ENCODE measurements around the gene PPP1R16B.
"Not testable (repeated sequence)": the region's sequence is repeated elsewhere in the genome, so short reads cannot be mapped to it uniquely, and the experiment has no call there.

PPP1R16B gene

DNA sequence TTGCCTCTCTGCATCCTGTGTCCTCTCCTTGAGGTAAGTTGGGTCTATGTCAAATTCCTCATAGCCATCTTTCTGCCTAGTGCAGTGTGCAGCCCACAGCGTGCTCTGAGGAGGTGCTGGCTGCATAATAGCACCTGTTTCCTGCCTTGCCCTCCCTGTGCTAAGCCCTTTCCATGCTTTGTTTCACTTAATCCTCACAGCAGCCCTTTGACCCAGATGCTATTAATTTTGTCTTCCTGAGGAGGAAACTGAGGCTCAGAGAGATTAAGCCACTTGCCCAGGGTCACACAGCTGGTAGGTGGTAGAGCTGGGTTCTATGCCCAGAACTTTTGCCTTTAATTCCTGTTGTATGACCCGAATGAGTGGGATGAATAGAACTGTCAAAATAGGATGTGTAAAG, 134.2 kb downstream of the PPP1R16B start:
- no peak for DNase-seq

GRCh38 chr20:38940644-38941043, 135.1 kb downstream of the PPP1R16B start:
- DNase-seq, result no peak

DNA sequence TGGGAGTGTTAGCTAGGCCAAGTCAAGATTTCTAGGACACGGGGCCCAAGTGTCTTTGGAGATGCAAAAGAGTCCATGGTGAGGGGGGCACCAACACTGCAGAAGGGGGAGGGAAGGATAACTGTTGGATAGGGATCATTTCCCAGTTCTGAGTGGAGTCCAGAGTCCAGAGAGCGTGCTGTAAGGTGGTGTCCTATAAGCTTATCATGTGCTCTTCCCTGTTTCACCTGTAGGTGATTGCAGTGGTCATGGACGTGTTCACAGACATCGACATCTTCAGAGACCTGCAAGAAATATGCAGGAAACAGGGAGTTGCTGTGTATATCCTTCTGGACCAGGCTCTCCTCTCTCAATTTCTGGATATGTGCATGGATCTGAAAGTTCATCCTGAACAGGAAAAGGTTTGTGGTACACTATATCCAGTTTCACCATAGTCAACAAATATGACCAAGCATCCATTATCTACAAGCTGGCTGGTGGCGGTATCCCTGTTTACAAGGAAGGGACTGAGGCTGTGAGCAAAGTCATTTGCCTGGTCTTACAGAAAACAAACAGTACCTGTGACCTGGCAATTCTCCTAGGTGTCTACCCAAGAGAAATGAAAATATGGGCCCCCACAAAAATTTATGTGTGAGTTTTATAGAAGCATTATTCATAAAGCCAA, 136.4 kb downstream of the PPP1R16B start:
- no peak for DNase-seq

DNA sequence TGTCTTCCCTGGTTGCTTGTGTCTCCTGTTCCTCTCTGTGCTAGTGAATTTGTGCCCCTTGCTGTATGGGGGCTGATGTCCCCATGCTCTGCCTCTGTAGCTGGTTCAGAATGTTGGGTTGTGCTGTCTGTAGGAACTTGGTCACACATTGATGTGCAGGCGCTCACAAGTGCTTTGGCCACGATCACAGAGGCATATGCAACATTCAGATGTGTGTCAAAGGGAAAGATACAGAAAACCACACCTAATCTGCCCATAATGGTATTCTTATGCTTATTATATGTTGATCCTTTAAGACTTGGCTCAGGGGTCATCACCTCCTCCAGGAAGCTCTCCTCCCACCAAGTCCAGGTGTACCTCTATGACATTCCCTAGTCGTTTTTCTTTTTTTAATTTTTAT, 139.5 kb downstream of the PPP1R16B start:
- DNase-seq, result no peak

GRCh38 chr20:38946836-38947235, 141.3 kb downstream of the PPP1R16B start:
- DNase-seq, result no peak

DNA sequence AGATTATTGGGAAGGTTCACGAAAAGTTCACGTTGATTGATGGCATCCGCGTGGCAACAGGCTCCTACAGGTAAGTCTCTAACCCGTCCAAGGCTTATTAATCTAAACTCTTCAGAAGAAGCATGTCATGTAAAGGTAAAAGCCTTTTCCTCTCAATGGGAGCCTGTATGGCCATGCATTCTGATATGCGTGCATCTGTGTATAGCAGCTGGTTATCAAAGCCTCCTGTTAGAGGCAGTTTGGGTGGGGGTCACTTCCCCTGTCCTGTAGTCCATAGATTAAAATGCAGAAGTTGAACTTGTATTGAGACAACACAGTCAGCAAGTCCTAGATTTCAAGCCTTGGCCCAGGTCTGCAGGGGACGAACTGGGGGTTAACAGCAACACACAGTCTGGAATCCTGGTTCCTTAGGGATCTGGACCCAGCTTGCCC, 142.4 kb downstream of the PPP1R16B start:
- no peak for DNase-seq

GRCh38 chr20:38950254-38950653, 144.8 kb downstream of the PPP1R16B start:
- no peak for DNase-seq

- DNase-seq, result no peak
Observed at GRCh38 chr20:38951611-38952010, 146.1 kb downstream of the PPP1R16B start.

DNA sequence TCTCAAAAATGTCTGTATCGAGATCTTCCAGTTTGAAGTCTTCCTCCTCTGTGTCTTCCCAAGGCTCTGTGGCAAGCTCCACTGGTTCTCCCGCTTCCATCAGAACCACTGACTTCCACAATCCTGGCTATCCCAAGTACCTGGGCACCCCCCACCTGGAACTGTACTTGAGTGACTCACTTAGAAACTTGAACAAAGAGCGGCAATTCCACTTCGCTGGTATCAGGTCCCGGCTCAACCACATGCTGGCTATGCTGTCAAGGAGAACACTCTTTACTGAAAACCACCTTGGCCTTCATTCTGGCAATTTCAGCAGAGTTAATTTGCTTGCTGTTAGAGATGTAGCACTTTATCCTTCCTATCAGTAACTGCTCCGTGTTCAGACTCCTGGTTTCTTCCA, 146.7 kb downstream of the PPP1R16B start:
- no peak for DNase-seq

DNA sequence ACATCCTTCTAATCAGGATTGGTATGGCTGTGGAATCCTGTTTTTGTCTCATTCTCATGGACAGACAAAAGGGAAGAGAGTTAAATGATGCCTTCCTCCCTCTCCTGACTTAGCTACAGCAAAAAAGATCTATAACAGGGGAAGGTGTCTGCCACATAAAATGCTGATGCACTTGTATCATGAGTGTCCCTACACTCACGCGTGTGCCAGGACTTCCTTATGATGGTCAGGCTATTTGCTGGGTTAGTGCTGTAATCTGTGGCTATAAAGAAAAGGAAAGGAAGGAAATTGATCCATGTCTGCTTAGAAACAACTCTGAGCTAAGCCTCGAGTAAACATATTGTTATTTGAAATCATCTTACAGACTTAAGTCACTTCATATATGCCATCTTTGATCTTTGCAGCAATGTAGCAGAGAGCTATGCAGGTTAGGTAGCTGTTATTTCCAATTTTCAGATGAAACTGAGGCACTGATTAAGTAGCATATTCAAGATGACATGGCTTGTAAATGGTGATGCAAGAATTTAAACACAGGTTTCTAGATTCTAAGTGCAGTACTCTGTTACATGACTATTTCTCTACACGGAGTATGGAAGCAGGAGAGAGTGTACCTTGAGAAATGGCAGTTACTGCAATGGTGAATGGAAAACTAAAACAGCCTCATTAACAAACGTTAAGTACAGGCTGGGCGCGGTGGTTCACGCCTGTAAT, 148.3 kb downstream of the PPP1R16B start:
- no peak for DNase-seq

GRCh38 chr20:38957235-38957876, 151.9 kb downstream of the PPP1R16B start:
- no peak for DNase-seq

DNA sequence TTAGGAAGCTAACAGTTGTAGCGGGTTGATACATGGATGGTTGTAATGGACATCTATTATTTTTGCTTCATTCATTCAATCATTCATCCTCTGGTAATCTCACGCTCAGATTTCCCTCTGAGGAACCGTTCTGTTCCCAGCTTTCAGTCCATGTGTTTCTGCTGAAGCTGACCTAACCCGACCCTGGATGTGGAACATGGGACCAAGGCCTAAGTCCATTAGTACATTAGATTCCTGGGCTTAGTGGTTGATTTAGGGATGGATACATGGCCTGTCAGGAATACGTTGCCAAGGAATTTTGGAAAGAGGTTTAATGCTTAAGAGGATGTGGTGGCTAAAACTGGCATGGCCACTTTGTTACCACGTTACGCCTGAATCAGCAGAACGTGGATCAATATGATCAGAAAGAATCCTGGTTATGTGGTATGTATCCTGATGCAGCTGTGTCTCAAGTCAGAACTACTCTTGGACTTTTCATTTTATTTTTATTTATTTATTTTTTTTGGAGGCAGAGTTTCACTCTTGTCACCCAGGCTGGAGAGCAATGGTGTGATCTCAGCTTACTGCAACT, 152.5 kb downstream of the PPP1R16B start:
- DNase-seq, result no peak

DNA sequence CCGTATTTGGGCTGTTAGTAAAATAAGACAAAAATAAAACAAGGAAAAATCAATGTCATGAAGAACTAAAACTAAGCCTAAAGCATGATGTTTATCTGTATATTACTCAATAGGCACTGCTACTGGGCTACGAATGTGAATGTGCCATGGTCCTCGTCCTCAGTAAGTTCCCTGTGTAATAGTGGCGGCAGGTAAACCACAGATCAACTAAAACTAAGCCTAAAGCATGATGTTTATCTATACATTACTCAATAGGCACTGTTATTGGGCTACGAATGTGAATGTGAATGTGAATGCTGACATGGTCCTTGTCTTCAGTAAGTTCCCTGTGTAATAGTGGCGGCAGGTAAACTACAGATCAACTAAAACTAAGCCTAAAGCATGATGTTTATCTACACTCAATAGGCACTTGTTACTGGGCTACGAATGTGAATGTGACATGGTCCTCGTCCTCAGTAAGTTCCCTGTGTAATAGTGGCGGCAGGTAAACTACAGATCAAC, 154.7 kb downstream of the PPP1R16B start:
- DNase-seq, result not testable (repeated sequence)

DNA sequence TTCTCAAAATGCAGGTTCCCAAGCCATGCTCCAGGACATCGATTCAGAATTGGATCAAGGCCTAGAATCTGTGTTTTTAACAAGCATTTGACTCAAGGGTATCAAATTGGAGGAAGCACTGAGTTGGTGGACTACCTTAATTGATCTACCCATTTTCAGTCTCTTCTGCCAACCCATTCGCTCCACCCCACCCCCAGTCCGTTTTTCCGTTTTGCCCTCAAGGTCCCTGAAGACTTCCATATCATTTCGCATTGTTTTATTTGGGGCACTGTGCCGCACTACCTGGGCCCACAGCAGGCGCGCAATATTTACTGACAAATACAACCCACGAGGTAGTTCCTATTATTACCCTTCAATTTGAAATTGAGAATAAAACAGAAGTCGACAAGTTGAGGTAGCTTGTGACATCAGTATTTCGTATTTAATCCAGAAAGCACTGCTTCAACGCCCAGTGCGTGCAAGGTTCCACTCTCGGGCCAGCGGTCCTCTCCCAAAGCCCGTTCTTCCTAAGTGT, 156.1 kb downstream of the PPP1R16B start:
- no peak for DNase-seq

GRCh38 chr20:38962044-38962927, 156.8 kb downstream of the PPP1R16B start, which contains the start of gene DHX35:
Gene DHX35 (plus strand): TSS chr20:38962344. CDS start chr20:38962368, 24 bp downstream.
- DNase-seq, result peak; percentile 99

DNA sequence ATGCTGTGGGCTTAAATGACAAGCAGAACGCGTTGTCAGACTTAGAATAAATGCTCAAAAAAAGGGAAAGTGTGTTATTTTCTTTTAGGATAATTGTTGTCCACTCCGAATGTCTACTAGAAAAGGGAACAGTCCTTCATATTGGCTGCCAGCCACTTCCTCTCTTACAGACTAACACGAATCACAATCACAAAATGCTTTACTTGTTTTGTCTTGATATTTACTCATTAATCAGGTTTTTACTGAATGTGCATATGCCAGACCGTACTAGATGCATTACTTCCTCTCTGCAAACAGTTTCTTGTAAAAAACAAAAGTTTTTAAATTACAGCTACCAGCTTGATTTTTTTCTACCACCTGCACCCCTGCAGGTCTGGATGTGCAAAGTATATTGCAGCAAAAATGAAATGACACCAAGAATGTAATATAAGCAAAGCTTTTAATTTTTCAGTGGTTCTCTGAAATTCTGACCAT, 157.5 kb downstream of the PPP1R16B start:
- DNase-seq, result no peak

- no peak for DNase-seq
Observed at GRCh38 chr20:38963745-38964144, 158.2 kb downstream of the PPP1R16B start.

GRCh38 chr20:38965264-38965663, 159.8 kb downstream of the PPP1R16B start:
- DNase-seq, result no peak

DNA sequence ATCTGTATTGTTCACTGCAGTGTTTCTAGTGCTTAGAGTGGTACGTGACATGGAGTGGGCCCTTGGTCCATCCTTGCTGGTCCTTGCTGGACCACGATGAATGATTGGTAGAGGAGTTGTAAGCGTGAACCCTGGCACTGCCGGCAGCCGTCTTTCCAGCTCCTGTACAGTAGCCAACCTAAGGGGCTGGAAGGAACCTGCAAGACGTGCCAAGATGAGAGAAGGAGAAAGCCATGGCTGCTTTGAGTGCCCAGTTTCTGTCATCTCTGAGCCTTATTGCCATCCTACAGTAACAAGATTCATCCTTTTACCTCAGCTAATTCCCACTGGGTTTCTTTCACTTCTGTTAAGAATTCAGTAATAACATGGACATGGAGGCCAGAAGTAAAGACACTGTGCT, 162.6 kb downstream of the PPP1R16B start:
- DNase-seq, result no peak

DNA sequence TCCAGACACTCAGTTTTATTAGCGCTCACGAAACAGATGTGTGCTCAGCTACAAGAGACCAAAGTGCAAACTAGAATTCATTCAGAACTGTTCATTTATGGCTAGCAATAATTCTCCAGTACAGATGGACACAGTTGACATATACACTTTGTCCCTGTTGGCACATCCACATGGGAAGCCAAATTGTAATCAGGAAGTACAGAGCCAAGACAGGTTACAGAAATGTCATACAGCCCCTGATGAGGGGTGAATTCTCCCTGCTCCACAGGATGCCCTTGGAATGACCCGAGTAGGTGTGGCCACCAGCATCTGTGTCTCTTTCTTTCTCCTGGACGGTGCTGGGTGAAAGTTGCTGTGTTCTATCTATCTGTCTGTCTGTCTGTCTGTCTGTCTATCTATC, 164.2 kb downstream of the PPP1R16B start:
- no peak for DNase-seq

DNA sequence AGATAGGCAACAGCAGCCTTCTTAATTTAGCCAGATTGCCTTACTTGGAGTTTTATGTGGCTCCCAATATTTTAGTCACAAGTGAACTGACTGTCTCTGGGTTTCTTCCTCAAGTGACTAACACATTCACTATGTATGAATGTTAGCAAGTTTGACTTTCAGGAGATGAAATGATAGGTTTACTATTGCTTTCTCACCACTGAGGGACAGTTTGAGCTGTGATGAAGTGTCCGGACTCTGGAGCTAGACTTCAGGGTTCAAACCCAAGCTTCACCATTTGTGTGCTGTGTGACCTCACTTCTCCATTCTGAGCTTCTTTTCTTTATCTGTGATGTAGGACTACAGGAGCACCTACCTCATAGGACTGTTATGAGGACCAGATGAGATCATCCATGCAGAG, 164.8 kb downstream of the PPP1R16B start:
- DNase-seq, result no peak

Measured in activated CD4-positive, alpha-beta T cell treated with anti-CD3 and anti-CD28 coated beads, Interleukin-2, amount 50 U/mL, for 1 hour (primary cell).